Right cardiac atrium (tissue), 5 donors: ENCODE data around the gene SFN. TPM values are rescaled to one million over a fixed set of nuclear protein-coding genes. Genes with fewer than 3 reads are reported as not detected.
"Not testable (repeated sequence)": the region's sequence is repeated elsewhere in the genome, so short reads cannot be mapped to it uniquely, and the experiment has no call there.

Experiments
- ATAC-seq, 2 donors: fragments of 200-7000 bp; cut with Tn5 transposase; one replicate each; pipeline versions ENCODE4 v1.8.0 to v1.9.1; 2020; ENCODE audit warnings: moderate library complexity in 2 of 2, mild to moderate bottlenecking in 1 of 2
- DNase-seq, 3 donors: peaks; one replicate each; pipeline ENCODE4 v3.0.0-alpha.2; 2020
- H3K27ac ChIP-seq: one replicate; pipeline ENCODE4 v1.5.1; 2013; ENCODE audit warnings: mild to moderate bottlenecking, low read length, control low read depth, moderate library complexity
- H3K27me3 ChIP-seq: one replicate; pipeline ENCODE4 v1.6.1; 2013; ENCODE audit not compliant: control insufficient read depth, insufficient read depth
- H3K4me1 ChIP-seq: one replicate; pipeline ENCODE4 v1.6.1; 2013; ENCODE audit warnings: low read length; ENCODE audit not compliant: control insufficient read depth, insufficient read depth
- H3K4me3 ChIP-seq: one replicate; pipeline ENCODE4 v1.5.1; 2013; ENCODE audit warnings: low read length, control low read depth
- H3K9me3 ChIP-seq: one replicate; pipeline ENCODE4 v1.6.1; 2013; ENCODE audit warnings: low read length; ENCODE audit not compliant: control insufficient read depth
- WGBS: extraction: QIAGEN DNeasy Blood & Tissue Kit; methylation state at CpG from one replicate; pipeline ENCODE4 v1.1.7; 2013; 5-methylcytosine and 5-hydroxymethylcytosine counted together
- intact Hi-C, 4 donors: fragments of 100-400 bp; cut with DNase I; formaldehyde crosslinking; loops; one replicate each; pipeline versions ENCODE4 v1.11.0 to v1.14.0; 2022 to 2023
- polyA plus RNA-seq: library from polyadenylated mRNA; stranded (reverse); fragments of 200-250 nt; gene quantifications from one replicate; pipeline ENCODE4 v1.2.3, GENCODE V29; 2013
- total RNA-seq, 4 donors: library from RNA; stranded (reverse); fragmentation: NEBNext Ultra II Directional; extraction: Animal tissue kit (Norgen Biotek cat#: 25700); gene quantifications; one replicate each; pipeline ENCODE4 v1.2.1, GENCODE V29; 2021
- donor health status: healthy with polysubstance abuse.
- donor health status: DM: no; HTN: yes; CAD: no.
- donor health status: DM: no; HTN: no; CAD: no.
- donor health status: DM: no; HTN: yes; CAD: no; lungs with severe emphysema.
- donor health status: DM: yes; HTN: yes; CAD: no.

The SFN gene
- total and polyA plus RNA-seq, 5 donors = 0.20 to 0.24 (median 0.23) TPM; not detected in 2

DNA sequence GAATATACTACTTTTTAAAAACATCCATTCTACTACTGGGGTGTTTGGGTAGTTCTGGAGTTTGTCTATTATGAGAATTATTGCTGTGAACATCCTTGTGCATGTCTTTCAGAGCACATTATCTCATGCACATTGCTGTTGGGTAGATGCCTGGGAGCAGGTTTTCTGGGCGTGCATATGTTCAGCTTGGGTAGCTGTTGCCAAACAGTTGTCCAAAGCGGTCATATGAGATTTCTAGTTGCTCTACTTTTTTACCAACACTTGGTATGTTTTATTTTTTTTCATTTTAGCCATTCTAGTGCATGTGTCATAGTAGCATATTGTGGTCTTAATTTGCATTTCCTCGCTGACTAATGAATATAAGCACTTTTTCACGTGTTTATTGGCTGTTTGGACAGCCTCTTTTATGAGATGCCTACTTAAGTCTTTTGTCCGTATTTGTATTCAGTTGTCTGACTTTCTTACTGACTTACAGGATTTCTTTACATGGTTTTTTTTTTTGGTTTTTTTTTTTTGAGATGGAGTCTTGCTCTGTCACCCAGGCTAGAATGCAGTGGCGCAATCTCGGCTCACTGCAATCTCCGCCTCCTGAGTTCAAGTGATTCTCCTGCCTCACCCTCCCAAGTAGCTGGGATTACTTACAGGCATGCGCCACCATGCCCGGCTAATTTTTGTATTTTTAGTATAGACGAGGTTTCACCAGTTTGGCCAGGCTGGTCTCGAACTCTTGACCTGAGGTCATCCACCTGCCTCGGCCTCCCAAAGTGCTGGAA, 18.3 kb upstream of the SFN start:
- H3K4me3 ChIP-seq = no peak overlapping the region
- H3K27me3 ChIP-seq = no peaks in the 10 kb centered on the region
- intact Hi-C loops = no loop called here
- DNase-seq (no peak), ATAC-seq (no peak)
- H3K9me3 ChIP-seq = no peaks in the 10 kb centered on the region
- no peaks in the 10 kb centered on the region for H3K4me1 ChIP-seq
- WGBS = 88% methylated on average over 13 of the region's 13 CpGs
- H3K27ac ChIP-seq = no peak overlapping the region

DNA sequence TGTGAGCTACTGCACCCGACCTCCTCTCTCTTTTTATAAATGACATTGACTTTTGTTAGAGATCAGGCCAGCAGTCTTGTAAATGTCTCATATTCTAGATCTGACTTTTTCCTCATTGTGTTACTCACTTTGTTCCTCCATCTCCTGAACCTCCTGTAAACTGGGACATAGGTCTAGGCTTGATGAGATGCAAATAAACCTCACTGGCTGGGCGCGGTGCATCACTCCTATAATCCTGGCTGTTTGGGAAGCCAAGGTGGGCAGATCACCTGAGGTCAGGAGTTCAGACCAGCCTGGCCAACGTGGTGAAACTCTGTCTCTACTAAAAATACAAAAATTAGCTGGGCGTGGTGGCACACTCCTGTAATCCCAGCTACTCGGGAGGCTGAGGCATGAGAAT, 15.1 kb upstream of the SFN start:
- H3K27me3 ChIP-seq, H3K4me3 ChIP-seq, H3K4me1 ChIP-seq, intact Hi-C loops, DNase-seq, H3K9me3 ChIP-seq, ATAC-seq, H3K27ac ChIP-seq: not testable (repeated sequence)
- WGBS = 88% methylated on average over 6 of the region's 6 CpGs

DNA sequence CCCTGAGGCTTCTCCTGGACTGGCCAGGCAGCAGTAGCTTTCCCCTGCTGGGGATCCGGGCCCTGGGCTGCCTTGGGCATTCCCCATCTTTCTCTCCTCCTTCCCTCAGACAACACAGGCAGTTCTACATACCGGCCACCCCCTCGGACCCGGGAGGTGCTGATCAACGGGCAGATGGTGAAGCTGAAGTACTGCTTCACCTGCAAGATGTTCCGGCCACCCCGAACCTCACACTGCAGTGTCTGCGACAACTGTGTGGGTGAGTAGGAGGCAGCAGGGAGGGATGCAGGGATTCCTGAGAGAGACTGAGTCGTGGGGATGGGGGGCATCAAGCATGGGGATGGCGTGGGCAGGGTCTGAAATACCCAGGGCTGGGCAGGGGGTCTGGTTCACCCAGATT, 14.4 kb upstream of the SFN start:
- no peaks in the 10 kb centered on the region for H3K27me3 ChIP-seq
- 95% methylated on average over 10 of the region's 10 CpGs for WGBS
- no peak overlapping the region for H3K27ac ChIP-seq
- H3K4me1 ChIP-seq = no peaks in the 10 kb centered on the region
- H3K9me3 ChIP-seq = no peaks in the 10 kb centered on the region
- DNase-seq (no peak), ATAC-seq (no peak)
- H3K4me3 ChIP-seq = no peak overlapping the region
- intact Hi-C loops = no loop called here

DNA sequence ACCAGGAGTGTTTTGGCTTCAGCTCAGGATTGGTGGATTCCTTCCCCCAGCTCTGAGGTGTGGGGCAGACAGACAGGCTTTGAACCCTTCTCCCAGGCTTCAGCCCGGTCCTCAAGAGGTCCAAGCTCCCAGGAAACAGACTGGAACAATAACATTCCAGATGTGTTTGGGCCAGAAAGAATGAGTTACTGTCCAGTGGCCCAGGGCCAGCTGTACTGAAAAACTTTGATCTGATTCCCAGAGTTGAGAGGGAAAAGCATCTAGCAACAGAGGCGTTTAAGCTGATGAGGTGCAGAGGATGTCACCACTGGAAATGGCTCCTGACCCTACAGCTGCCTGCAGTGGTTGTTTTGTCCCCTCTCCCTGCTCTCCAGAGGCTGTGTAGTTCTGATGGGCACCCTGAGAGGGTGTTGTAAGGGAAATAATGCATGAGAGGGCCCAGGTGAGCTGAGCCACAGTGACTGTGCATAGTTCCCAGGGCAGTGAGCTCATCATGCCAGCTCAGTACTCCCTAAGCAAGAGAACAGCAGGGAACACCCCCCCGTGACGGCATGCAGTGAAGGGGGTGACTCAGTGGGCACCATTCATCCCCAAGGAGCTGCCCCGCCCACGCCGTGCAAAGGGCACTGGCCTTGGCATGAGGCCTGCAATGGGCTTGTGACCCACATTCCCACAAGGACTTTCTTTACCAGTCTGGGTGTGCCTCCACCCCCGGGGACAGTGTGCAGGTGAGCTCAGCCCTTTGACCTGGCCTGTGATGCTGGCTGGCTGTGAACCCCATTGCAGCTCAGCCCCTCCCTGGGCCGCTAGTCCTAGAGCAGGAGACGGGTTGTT, 13.8 kb upstream of the SFN start:
- H3K27ac ChIP-seq = no peak overlapping the region

DNA sequence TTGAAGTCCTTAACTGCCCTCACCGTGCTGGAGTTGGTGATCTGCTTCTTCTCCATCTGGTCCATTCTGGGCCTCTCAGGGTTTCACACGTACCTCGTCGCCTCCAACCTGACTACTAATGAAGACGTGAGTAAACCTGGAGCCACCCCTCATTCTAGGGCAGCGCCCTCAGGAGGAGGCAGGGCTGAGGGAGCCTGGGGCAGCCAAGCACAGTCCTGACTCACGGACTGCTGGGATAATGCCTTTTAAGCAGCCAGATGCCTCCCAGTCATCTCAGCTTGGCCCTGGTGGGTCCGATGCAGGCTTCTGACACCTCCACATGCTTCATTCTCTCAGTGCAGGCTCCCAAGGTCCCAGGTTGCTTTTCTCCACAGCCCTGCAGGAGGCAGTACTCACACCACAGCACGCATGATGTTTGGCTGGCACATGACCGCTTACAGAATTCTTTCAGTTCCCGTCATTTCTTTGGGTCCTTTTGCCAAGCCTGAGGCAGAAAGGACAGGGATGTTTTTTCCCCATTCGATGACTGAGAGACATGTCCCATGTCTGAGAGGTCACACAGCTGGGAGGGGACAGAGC, 11.8 kb upstream of the SFN start:
- Histone ChIP-seq H3K27me3 (no peaks in the 10 kb centered on the region), H3K4me3 (no peak overlapping the region), H3K4me1 (no peaks in the 10 kb centered on the region), H3K27ac (no peak overlapping the region), H3K9me3 (no peaks in the 10 kb centered on the region)
- intact Hi-C loops = no loop called here
- no peak for ATAC-seq
- no peak for DNase-seq
- WGBS = 85% methylated on average over 12 of the region's 12 CpGs

More for the DNA sequence above, 13.8 kb upstream of the SFN start:
- H3K9me3 ChIP-seq = no peaks in the 10 kb centered on the region
- H3K27me3 ChIP-seq = no peaks in the 10 kb centered on the region
- intact Hi-C loops = no loop called here
- no peak overlapping the region for H3K4me3 ChIP-seq
- peak in 2 of 3 donors; percentile 55 to 60 for DNase-seq
- peak; percentile 10 to 14 for ATAC-seq
- 75% methylated on average over 10 of the region's 10 CpGs for WGBS
- no peaks in the 10 kb centered on the region for H3K4me1 ChIP-seq

DNA sequence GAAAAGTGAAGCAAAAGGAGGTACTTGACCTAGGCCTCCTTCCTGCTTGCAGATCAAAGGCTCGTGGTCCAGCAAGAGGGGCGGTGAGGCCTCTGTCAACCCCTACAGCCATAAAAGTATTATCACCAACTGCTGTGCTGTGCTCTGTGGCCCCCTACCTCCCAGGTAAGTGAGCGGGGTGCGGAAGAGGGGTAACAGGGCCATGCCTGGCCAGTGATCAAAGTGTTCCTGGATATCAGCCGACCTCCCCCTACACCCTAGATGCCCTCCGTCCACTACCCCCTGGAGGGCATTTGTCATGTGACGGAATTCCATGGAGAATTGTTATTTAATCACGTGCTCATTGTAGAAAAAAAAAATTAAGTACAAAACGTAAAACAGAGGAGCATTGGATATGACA, 10.2 kb upstream of the SFN start:
- no peak for ATAC-seq
- no peak for DNase-seq
- intact Hi-C loops = no loop called here
- WGBS = 75% methylated on average over 9 of the region's 9 CpGs
- H3K27ac ChIP-seq = no peak overlapping the region
- H3K27me3 ChIP-seq = no peaks in the 10 kb centered on the region
- H3K4me3 ChIP-seq = no peak overlapping the region
- H3K9me3 ChIP-seq = no peaks in the 10 kb centered on the region
- no peaks in the 10 kb centered on the region for H3K4me1 ChIP-seq

DNA sequence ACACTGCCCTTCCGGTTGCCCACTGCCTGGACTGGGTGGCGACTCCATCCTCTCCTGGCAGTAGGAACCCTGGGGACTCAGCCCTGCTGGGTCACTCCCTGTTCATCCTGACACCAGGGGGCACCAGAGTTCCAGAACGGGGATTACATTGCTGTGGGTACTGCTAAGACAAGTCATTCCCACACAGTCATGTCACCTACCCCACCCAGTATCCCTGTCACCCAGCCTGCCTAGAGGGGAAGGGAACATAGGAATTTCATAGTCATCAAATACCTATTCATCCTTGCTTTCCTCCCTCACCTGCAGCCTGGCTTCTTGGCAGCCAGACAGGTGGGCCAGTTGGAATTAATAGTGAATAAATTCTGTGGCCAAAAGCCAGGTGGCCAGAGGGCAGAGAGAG, 9.8 kb upstream of the SFN start:
- Histone ChIP-seq H3K9me3 (no peaks in the 10 kb centered on the region), H3K27me3 (no peaks in the 10 kb centered on the region), H3K4me1 (no peaks in the 10 kb centered on the region), H3K27ac (no peak overlapping the region), H3K4me3 (no peak overlapping the region)
- DNase-seq (peak; percentile 88 to 93 (median 91)), ATAC-seq (peak; percentile 84 to 90)
- WGBS = 17% methylated on average over 3 of the region's 3 CpGs
- intact Hi-C loops = no loop called here

DNA sequence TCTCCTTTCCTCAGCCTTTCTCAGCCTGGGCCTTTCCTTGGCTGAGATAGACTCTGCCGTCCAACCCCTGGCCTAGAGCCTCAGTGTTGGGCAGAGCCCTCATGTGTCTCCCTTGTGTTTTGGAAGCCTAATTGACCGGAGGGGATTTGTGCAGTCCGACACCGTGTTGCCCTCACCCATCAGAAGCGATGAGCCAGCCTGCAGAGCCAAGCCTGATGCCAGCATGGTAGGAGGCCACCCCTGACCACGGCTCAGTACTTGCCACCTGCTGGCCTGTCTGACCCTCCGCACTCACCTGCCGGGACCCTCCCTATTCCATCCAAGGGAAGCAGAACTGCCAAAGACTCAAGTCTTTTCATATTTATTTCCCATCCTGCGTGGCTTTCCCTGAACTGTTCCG, 9.3 kb upstream of the SFN start:
- Histone ChIP-seq H3K27me3 (no peaks in the 10 kb centered on the region), H3K9me3 (no peaks in the 10 kb centered on the region), H3K4me3 (no peak overlapping the region), H3K4me1 (no peaks in the 10 kb centered on the region), H3K27ac (no peak overlapping the region)
- DNase-seq (no peak), ATAC-seq (no peak)
- 94% methylated on average over 10 of the region's 10 CpGs for WGBS
- intact Hi-C loops = no loop called here

DNA sequence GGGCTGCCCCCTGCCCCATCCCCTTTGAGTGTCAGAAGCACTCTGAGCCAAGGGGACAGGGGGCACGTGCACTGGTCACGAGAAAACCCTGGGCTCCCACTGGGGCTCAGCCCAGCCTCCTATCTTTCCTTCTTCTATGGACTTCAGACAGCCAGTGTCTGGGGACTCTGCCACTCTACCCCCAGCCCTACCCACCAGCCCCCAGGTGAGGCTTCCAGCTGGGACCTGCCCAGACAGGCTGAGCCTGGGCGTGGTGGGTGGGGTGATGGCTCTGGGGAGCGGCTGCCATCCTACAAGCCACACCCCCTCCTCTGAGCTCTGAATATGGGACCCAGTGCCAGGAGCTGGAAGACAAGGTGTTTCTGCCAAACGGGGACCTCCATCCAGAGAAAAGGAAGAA, 8.0 kb upstream of the SFN start:
- no peak for DNase-seq
- ATAC-seq = no peak
- H3K9me3 ChIP-seq = no peaks in the 10 kb centered on the region
- H3K27me3 ChIP-seq = no peaks in the 10 kb centered on the region
- intact Hi-C loops = no loop called here
- no peak overlapping the region for H3K4me3 ChIP-seq
- H3K4me1 ChIP-seq = no peaks in the 10 kb centered on the region
- H3K27ac ChIP-seq = no peak overlapping the region
- WGBS = 76% methylated on average over 5 of the region's 5 CpGs

DNA sequence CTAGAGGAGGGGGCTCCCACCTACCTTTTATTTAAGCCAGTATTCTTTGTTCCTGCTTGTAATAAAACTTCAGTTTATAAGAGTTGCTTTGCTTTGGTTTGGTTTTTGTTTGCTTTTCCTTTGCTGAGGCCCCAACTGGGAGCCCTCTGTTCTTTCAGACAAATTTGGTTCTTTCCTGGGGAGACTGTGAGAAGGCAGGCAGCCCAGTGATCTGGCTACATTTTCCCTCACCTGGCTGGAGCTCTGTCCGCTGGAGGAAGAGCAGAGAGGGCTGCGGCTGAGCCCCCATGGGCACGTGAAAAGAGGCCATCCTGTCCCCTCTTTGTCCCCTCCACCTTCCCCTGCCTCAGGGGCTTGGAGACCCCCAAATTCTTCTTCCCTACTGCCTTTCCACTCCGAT, 7.3 kb upstream of the SFN start:
- Histone ChIP-seq H3K4me1 (no peaks in the 10 kb centered on the region), H3K9me3 (no peaks in the 10 kb centered on the region), H3K27ac (no peak overlapping the region), H3K27me3 (no peaks in the 10 kb centered on the region), H3K4me3 (no peak overlapping the region)
- DNase-seq (no peak), ATAC-seq (no peak)
- 94% methylated on average over 4 of the region's 4 CpGs for WGBS
- intact Hi-C loops = no loop called here

DNA sequence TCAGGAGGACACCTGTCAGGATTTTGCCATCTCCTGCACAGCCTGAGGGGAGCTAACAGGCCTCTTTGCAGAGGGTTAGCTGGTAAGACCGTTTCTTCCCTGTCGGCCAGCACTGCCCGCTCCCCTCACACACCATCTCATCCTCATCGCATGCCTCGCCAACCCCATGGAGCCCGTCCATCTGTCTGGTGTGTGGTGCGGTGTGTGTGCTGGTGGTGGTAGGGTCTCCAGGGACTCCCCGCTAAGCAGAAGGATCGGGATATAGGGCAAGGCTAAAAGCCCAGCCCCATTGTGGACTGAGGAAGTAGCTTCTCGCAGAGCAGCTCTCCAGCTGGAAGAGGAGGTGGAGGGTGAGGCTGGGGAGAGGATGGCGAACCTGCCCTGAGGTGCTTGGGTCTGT, 6.8 kb upstream of the SFN start:
- Histone ChIP-seq H3K4me3 (no peak overlapping the region), H3K9me3 (no peaks in the 10 kb centered on the region), H3K4me1 (no peaks in the 10 kb centered on the region), H3K27me3 (no peaks in the 10 kb centered on the region), H3K27ac (no peak overlapping the region)
- ATAC-seq (no peak), DNase-seq (no peak)
- WGBS = 92% methylated on average over 11 of the region's 11 CpGs
- intact Hi-C loops = no loop called here
